GF-D8 (cell line): Measurements from ENCODE around the gene LGALS14.
A peak's percentile ranks its signal among the peaks of the same experiment; 100 is the strongest.
"Not testable (repeated sequence)": the region's sequence is repeated elsewhere in the genome, so short reads cannot be mapped to it uniquely, and the experiment has no call there.

Source experiments
- DNase-seq: peaks from one replicate; lab custom pipeline; 2025; lab: John Stamatoyannopoulos, UW

The LGALS14 gene

DNA sequence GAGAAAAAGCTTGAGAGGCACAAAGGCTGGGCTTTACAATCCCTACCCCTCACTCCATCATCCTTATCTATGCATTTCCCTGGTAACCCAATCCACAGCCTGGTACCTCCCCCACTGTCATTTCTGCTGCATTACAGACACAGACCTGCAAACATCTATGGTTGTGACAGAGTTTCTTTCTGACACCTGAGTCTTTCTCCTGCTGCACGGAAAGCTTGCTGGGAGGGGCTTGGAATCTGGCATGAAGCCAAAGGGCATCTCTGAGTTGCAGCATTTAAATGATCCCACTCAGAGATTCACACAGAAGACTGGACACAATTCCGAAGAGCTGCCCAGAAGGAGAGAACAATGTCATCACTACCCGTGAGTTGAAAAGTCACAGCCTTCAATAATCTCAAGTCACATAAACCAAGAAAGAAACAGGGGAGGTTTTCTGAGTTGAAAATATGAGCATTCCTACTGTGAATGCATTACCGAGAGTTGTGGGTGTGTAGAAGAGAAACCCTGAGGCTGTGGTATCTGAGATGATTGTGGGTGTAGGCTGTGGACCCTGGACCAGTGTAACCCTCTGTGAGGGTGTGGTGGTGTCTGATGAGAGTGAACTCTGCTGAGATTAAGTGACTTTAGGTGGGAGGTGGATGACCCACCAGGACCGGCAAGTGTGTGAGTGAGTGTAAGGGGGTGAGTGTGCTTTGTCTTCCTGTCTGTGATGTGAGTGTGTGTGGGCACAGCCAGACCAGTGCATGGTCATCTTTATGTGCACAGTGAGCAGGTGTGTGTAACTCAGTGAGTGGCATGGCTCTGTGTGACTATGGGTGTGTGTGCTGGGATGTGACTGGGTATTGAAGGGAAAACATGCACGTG, at the start of gene LGALS14:
Gene LGALS14 (plus strand): TSS at position 301 of the 864 bp plus-strand sequence. CDS start 48 bp downstream, at position 349.
- no peak for DNase-seq

DNA sequence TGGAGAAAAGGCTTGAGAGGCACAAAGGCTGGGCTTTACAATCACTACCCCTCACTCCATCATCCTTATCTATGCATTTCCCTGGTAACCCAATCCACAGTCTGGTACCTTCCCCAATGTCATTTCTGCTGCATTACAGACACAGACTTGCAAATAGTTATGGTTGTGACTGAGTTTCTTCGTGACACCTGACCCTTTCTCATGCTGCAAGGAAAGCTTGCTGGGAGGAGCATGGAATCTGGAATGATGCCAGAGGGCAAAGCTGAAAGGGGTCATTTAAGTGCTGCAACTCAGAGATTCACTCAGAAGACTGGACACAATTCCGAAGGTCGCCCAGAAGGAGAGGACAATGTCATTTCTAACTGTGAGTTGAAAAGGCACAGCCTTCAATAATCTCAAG, 48.7 kb upstream of the LGALS14 start, which contains the start of gene LGALS16:
Gene LGALS16 (plus strand): TSS at position 301 of the 400 bp plus-strand sequence. CDS start 49 bp downstream, at position 350.
- no peak for DNase-seq

DNA sequence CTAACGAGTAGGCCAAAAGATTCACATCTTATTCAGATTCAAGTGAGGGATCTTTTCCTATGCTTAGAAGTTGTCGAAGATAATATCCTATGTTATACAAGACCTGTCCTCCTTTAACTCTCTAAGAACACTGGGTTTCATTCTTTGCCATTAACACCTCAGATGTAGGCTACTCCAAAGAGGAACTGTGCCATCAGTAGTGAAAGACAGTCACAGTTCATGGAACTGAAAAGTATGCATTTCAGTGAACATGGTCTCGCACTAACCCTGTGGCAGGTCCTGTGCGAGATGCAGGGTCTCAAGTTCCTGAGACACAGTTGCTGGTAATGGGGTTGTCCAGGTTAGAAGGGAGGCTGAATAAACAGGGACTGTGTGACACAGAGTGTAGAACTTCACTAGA, 44.5 kb upstream of the LGALS14 start:
- DNase-seq = no peak

GRCh38 chr19:39660661-39661060, 43.6 kb upstream of the LGALS14 start:
- no peak for DNase-seq

GRCh38 chr19:39661565-39661964, 42.7 kb upstream of the LGALS14 start:
- no peak for DNase-seq

- DNase-seq = not testable (repeated sequence)
These were observed 34.4 kb upstream of the LGALS14 start for GRCh38 chr19:39669860-39670259.

GRCh38 chr19:39670998-39671397, 33.3 kb upstream of the LGALS14 start:
- DNase-seq = no peak

GRCh38 chr19:39671739-39672363, 32.4 kb upstream of the LGALS14 start:
- DNase-seq = peak; percentile 13

- DNase-seq = no peak
These were observed 31.8 kb upstream of the LGALS14 start for GRCh38 chr19:39672473-39672872.

GRCh38 chr19:39673862-39674261, 30.4 kb upstream of the LGALS14 start:
- not testable (repeated sequence) for DNase-seq

GRCh38 chr19:39676004-39676403, 28.3 kb upstream of the LGALS14 start:
- no peak for DNase-seq

DNA sequence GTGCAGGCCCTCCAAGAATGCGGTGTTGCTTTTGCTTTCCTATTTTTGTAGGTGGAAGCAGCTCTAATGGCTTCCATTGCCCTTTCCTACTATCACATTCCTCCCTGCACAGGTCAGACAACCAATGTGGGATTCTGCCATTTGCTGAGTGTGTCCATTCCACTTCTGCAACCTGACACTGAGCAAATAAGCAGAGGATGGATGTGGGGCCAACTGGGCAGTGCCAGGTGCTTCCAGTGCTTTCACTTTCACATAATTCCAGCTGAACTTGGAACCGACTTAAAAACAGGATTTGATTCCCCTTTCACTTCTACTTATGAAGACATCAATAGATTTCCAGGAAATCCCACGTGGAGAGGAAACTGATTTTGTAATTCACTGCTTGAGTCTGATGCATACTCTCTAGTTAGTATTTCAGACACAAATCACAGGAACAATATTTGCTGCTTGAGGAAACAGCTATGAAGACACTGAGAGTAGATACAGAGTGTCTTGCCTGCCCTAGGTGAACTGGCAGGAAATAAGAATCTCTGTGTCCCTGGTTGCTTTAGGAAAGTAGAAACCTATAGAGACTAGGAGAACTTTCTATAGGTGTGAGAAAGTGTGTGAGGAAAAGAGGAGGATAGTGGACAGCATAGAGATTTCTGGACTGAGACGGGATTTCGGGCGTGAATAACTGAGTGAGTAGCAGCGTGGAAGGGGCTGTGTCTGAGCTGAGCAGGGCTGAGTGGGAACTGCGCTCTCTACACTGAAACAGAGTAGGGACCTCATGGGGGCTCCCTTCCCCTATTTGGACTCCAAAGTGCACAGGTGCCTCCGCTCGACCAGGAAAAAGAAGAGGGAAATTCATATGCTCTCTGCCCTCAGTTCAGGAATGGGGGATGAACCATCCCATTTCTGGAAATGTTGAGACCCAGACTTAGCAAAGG, 26.1 kb upstream of the LGALS14 start:
- no peak for DNase-seq

GRCh38 chr19:39679056-39679790, 25.1 kb upstream of the LGALS14 start:
- no peak for DNase-seq

- no peak for DNase-seq
These were observed 24.5 kb upstream of the LGALS14 start for GRCh38 chr19:39679791-39680168.

DNA sequence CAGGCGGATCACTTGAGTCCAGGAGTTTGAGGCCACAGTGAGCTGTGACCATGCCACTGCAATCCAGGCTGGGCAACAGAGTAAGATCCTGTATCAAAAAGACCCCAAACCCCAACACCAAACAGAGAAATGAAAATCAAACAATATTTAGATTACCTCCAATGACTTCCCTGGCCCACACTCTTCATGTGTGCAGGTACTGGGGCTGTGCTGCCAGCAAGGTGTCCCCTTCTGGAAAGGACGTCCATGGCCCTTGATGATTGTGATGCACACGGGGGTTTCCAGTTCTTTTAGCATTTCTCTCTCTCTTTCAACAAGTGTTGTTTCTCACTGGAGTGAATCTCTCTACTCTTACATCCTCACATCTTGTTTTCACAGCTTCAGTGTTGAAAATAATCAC, 23.7 kb upstream of the LGALS14 start:
- no peak for DNase-seq

- DNase-seq = no peak
These were observed 22.9 kb upstream of the LGALS14 start for GRCh38 chr19:39681416-39681815.

DNA sequence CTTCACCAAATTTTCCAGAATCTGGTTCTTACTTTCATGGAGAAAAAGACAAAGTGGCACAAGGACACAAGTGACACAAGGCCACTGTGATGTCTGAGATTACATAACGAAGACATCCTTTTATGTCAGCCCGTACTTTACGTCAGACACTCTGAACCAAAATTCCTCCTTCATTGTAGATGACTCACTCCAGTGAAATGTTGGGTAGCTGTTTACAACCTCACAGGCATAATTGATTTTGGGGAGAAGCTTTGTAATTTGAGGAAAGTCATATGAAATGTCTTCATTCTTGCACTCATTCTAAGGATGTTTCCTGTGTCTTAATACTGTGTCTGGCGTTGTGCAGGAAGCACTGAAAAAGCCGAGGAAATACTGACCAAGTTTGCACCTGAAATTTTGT, 20.0 kb upstream of the LGALS14 start:
- DNase-seq = no peak

DNA sequence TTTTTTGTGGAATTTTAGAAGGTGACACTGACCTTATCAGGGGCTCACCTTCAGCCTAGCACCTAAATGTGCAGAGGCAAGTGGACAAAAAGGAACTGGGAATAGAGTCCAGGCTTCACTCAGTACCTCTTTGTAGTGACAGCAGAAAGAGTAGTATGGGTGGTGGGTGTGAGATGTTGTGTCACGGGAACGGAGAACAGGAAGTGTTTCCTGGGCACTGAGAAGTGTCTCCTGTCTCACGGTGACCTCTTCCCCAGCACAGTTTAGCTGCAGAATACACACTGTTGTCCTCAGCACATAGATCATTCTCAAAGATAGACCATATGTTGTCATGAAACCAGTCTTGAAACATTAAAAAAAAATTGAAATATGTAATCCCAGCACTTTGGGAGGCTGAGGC, 17.5 kb upstream of the LGALS14 start:
- no peak for DNase-seq

DNA sequence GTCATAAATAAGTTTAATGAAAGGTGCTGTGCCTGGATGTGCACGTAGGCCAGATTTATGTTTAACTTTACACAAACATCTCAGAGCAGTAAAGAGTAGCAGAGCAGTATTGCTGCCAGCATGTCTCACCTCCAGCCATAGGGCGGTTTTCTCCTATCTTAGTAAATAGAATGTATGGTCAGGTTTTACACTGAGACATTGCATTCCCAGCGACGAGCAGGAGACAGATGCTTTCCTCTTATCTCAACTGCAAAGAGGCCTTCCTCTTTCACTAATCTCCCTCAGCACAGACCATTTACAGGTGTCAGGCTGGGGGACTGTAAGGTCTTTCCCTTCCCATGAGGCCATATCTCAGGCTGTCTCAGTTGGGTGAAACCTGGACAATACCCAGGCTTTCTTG, 15.6 kb upstream of the LGALS14 start:
- not testable (repeated sequence) for DNase-seq

- no peak for DNase-seq
These were observed 12.1 kb upstream of the LGALS14 start for GRCh38 chr19:39692166-39692565.

DNA sequence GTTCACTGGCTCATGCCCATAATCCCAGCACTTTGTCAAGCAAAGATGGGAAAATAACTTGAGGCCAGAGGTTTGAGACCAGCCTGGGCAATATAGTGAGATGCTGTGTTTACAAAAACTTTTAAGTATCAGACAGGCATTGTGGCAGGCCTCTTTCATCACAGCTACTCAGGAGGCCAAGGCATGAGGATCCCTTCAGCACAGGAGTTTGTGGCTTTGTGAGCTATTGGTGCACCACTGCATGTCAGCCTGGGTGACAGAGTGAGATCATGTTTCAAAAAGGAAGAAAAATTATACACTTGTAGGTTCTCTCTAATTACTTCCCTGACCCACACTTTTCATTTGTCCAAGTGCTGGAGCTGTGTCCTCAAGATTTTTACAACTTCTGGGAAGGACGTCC, 11.5 kb upstream of the LGALS14 start:
- no peak for DNase-seq

- DNase-seq = no peak
These were observed 8.5 kb upstream of the LGALS14 start for GRCh38 chr19:39695759-39696158.
